Measurements from ENCODE around the gene ZNF75A. TPM values are rescaled to one million over a fixed set of nuclear protein-coding genes. Genes with fewer than 3 reads are reported as not detected.

Gene ZNF75A
- total RNA-seq, 1 donor from 2014 or later: 33.5 TPM

DNA sequence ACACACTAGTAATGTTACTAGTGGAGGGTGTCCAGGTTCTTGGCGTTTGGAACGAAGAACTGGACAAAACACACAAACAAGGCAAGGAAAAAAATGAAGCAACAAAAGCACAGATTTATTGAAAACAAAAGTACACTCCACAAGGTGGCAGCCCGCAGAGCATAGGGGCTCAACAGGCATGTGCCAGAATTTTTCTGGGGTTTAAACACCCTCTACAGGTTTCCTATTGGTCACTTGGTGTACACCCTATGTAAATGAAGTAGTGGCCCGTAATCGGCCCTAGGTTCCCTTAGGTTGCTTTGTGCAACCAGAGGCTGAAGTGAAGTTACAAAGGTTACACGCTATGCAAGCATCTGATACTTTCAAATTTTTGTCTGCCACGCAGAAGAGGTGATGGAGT is 58.5 kb downstream of the ZNF75A start:
- H3K27ac Mint-ChIP-seq: no peak overlapping the region
- peaks cover 20% of the 10 kb centered on the region for H3K9me3 Mint-ChIP-seq
- no peak for DNase-seq

GRCh38 chr16:3364774-3365427 is 59.6 kb downstream of the ZNF75A start:
- peak; percentile 89 for DNase-seq
- intact Hi-C loops (cut with micrococcal nuclease): no loop called here
- H3K27ac Mint-ChIP-seq: peak overlapping the region; percentile 78
- H3K36me3 Mint-ChIP-seq (ENCODE audit: low read depth): peaks cover 13% of the 10 kb centered on the region
- no peaks in the 10 kb centered on the region for H3K27me3 Mint-ChIP-seq
- H3K4me3 Mint-ChIP-seq: peak overlapping the region; percentile 73
- peaks cover 15% of the 10 kb centered on the region for H3K9me3 Mint-ChIP-seq
- peaks cover 1% of the 10 kb centered on the region for H3K4me1 Mint-ChIP-seq

More for the DNA sequence above, 58.5 kb downstream of the ZNF75A start:
- intact Hi-C loops (cut with micrococcal nuclease): no loop called here
- H3K4me1 Mint-ChIP-seq: peaks cover 1% of the 10 kb centered on the region
- H3K36me3 Mint-ChIP-seq (ENCODE audit: low read depth): peaks cover 13% of the 10 kb centered on the region
- H3K4me3 Mint-ChIP-seq: no peak overlapping the region
- H3K27me3 Mint-ChIP-seq: no peaks in the 10 kb centered on the region

Other genes starting within 250 kb of the ZNF75A start
- gene IL32, start 239.9 kb upstream of the ZNF75A start, total RNA-seq: 918 and 934 TPM in 2 replicates
- gene ZSCAN10, start 206.2 kb upstream of the ZNF75A start, total RNA-seq: not detected in 2 replicates
- 0.21 and 0.47 TPM in 2 replicates for gene ZNF205, start 192.9 kb upstream of the ZNF75A start, total RNA-seq
- 9.5 and 10.6 TPM in 2 replicates for gene ZNF213, start 170.5 kb upstream of the ZNF75A start, total RNA-seq
- gene OR1F1, start 117.3 kb upstream of the ZNF75A start, total RNA-seq: not detected in 2 replicates
- gene ZNF200, start 70.3 kb upstream of the ZNF75A start, total RNA-seq: 13.1 and 13.4 TPM in 2 replicates
- gene MEFV, start 48.9 kb upstream of the ZNF75A start, total RNA-seq: not detected in 2 replicates
- 27.0 and 31.3 TPM in 2 replicates for gene ZNF263, start 22.0 kb upstream of the ZNF75A start, total RNA-seq
- 2.3 and 3.2 TPM in 2 replicates for gene TIGD7, start 67 bp upstream of the ZNF75A start, total RNA-seq
- gene OR2C1, start 50.4 kb downstream of the ZNF75A start, total RNA-seq: not detected in 2 replicates
- gene ZSCAN32, start 95.5 kb downstream of the ZNF75A start, total RNA-seq: 16.8 and 17.9 TPM in 2 replicates
- 10.1 and 11.4 TPM in 2 replicates for gene ZNF174, start 95.7 kb downstream of the ZNF75A start, total RNA-seq
- 1.9 and 2.1 TPM in 2 replicates for gene ZNF597, start 138.0 kb downstream of the ZNF75A start, total RNA-seq
- 31.4 and 34.7 TPM in 2 replicates for gene NAA60, start 138.2 kb downstream of the ZNF75A start, total RNA-seq
- gene C16orf90, start 190.0 kb downstream of the ZNF75A start, total RNA-seq: not detected in 2 replicates
- 19.6 and 22.5 TPM in 2 replicates for gene CLUAP1, start 195.5 kb downstream of the ZNF75A start, total RNA-seq